CD4-positive, alpha-beta T cell treated with Interleukin-2 at 100 ng/mL for 4 hours (primary cell): ENCODE data around the gene DIDO1.
A peak's percentile ranks its signal among the peaks of the same experiment; 100 is the strongest.
"Not testable (repeated sequence)": the region's sequence is repeated elsewhere in the genome, so short reads cannot be mapped to it uniquely, and the experiment has no call there.

Experiments used
- DNase-seq: peaks from one replicate; pipeline ENCODE4 v3.0.0-alpha.2; 2020; ENCODE audit warnings: low spot score

The DIDO1 gene

GRCh38 chr20:62878244-62879038, 47.9 kb downstream of the DIDO1 start:
- DNase-seq: no peak

DNA sequence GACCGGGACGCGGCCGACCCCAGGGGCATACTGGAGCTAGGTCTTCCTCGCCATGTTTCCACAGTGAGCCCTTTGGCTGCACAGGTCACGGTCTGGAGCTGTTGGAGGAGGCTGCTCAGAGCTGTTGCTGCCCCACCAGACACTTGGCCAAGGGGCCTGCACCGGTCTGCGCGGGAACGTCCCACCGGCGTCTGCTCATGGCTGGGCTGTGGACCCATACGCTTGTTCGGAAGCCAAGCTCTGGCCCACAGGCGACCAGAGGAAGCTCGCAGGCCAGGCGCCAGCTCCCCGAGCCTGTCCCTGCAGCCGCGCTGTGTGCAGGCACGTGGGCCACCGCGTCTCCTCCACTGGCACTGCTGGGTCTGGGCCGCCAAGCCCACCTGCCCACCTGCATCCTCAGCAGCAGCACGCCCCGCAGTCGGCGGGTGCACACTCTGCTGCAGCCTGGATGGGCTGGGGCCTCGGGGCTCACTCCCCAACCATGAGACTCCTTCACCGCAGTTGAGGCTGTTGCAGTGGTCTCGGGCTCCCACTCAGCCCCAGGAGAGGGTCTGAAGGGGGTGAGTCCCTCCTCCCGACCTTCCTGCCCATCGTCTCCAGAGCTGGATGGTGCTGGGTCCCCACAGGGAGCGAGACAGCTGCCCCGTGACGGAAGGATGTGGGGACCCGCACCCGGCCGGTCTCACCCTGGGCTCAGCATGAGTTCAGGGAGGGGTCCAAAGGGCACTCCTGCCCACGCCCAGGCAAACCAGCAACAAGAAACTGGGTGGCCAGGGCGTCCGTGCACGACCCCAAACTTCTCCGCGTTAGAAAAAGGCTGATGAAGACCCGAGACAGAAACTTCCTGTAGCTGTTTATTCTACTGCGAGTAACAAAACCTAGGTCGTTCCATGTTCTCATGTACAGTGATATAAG, 49.1 kb downstream of the DIDO1 start:
- DNase-seq: no peak

- no peak for DNase-seq
Measured at GRCh38 chr20:62876501-62876901, 49.8 kb downstream of the DIDO1 start.

DNA sequence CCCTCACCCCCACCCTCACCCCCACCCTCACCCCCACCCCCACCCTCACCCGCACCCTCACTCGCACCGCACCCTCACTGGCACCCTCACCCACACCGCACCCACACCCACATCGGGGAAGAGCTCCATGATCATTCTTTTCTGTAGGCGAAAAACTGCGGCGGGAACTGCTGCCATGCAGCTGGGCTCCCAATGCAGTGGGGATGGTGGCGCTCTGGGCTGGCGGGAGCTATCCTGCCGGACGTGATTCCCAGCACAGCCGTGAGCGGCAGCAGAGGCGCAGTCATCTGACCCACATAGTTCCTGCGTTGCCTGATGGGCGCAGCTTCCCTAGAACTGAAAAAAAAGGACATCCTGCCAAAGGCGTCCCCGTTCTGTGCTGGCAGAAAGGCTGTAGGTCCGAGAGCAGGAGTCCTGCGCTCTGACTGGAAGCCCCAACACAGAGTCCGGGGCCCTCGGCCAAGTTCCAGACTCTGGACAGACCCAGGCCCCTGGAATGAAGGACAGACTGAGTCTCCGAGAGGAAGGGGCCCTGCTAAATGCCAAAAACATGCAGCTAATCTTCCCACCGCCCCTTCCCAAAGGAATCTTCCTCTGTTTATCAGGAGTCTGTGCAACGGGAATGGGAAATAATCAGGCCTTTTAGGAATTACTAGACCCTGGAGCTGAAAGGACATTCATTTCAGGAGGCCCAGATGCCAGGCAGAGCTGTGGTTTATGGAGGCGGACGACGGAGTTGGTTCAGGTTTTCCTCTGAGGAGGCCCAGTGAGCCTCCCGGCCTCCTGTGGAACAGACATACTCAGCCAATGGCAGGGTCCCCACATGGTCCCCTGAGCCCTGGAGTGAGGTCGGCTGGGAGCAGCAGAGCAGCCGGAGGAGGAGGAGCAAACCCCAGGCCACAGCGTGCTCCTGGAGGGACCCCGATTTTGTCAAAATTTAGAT, 50.6 kb downstream of the DIDO1 start:
- DNase-seq: no peak

DNA sequence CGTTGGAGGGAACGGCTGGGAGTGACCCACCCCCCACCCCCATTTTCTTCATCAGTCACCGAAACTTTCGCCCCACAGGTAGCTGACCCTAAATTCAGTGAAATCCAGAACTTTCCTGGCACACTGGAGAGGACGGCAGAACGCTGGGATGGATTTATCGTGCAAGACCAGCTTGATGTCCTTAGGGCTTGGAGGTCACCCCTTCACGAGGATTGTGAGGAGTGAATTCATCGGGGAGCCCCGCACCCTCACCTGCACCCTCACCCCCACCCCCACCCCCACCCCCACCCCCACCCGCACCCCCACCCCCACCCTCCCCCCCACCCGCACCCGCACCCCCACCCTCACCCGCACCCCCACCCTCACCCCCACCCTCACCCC, 51.4 kb downstream of the DIDO1 start:
- no peak for DNase-seq

GRCh38 chr20:62873681-62874031, 52.6 kb downstream of the DIDO1 start:
- peak; percentile 36 for DNase-seq

DNA sequence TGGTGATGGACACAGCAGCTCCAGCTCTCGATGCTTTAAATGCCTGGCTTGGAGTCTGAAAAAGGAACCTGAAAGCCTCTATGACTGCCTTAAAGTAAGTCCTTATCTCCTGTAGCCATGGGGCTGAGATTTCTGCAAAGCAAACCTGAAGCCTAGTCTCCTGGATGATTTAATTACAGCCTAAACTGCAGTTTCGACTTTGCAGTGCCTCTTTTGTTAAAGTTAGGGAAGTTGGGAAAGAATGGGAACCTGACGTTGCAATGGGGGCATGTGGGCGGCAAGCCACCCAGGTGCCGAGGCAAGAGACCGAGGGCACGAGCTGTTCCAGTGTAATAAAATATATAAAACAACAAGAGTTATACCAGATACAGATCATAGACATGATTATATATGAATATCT, 53.0 kb downstream of the DIDO1 start:
- DNase-seq: no peak

DNA sequence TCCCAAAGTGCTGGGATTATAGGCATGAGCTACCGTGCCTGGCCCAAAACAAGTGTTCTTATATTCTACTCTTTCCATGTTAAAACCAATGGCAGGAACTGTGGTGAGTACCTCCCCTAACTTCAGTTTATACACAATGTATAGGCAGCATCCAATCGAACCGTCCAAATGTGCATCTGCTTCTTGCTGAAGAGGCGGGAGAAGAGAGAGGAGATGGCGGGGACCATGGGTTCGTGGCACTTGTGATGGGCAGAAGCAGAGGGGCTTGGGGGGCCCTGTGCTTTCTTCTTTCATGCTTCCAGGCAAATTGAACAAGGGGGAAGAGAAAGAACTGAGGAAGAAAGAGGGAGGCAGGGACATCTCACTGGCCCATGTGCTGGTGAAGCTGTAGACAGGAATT, 53.4 kb downstream of the DIDO1 start:
- no peak for DNase-seq

DNA sequence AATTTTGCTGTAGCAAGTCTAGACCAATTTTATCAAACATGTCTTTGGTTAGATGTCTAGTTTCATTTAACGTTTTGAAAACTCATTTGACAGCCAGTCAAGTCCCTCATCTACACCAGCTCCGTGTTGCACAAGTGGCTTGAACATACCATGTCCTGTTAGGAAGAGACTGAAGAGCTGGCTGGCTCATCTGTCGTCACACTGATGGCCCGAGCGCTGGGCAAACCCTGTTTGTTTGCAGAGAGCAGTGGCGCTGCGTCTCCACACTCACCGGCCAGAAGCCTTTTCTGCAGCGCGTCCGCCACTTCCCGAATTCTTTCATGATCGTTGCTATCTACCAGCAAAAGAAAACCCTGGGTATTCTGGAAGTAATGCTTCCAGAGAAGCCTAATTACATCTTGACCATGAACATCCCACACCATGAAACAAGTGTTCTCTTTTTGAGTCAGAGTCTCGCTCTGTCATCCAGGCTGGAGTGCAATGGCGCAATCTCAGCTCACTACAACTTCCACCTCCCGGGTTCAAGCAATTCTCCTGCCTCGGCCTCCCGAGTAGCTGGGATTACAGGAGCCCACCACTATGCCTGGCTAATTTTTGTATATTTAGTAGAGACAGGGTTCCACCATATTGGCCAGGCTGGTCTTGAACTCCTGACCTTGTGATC, 54.0 kb downstream of the DIDO1 start:
- DNase-seq: no peak

DNA sequence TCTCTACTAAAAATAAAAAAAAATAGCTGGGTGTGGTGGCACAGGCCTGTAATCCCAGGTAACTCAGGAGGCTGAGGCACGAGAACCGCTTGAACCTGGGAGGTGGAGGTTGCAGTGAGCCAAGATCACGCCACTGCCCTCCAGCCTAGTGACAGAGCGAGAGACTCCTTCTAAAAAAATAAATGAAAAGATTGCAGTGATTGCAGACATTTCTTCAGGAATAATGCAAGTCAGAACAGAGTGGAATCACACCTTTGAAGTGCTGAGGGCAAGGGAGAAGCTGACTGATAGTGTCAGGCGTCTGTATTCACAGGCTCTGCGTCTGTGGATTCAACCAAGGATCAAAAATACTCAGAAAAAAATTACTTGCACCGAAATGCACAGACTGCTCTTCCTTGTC, 62.1 kb downstream of the DIDO1 start:
- DNase-seq: no peak

- DNase-seq: peak; percentile 91
Measured at GRCh38 chr20:62861726-62862336, 64.5 kb downstream of the DIDO1 start, which contains the start of gene TCFL5. Gene TCFL5 (minus strand): TSS chr20:62861822. CDS start chr20:62861670, 152 bp downstream.

- peak; percentile 29 for DNase-seq
Measured at GRCh38 chr20:62860924-62861691, 65.2 kb downstream of the DIDO1 start.

GRCh38 chr20:62860391-62860923, 65.8 kb downstream of the DIDO1 start:
- no peak for DNase-seq

DNA sequence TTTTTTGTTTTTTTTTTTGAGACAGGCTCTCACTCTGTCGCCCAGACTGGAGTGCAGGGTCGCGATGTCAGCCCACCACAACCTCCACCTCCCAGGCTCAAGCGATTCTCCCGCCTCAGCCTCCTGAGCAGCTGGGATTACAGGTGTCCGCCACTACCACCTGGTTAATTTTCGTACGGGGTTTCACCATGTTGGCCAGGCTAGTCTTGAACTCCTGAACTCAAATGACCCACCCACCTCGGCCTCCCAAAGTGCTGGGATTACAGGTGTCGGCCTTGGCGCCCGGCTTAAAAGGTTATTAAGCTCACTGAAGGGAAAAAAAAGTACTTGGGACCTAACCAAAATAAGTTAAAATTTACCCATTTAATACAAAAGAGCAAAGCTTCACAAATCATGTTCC, 66.6 kb downstream of the DIDO1 start:
- no peak for DNase-seq

GRCh38 chr20:62858058-62858830, 68.1 kb downstream of the DIDO1 start:
- DNase-seq: no peak

- no peak for DNase-seq
Measured at GRCh38 chr20:62856931-62857619, 69.2 kb downstream of the DIDO1 start.

DNA sequence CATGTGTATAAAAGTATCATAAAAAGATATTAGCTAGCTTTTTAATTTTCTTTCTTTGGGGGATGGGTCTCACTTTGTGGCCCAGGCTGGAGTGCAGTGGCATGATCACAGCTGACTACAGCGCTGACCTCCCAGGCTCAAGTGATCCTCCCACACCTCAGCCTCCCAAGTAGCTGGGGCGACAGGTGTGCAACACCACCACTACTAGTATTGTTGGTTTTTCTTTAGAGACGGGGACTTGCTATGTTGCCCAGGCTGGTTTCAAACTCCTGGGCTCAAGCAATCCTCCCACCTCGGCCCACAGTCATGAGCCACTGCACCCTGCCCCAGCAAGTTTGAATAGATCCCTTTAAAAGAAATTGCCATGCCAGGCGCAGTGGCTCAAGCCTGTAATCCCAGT, 71.2 kb downstream of the DIDO1 start:
- no peak for DNase-seq

GRCh38 chr20:62854121-62854520, 72.2 kb downstream of the DIDO1 start:
- no peak for DNase-seq

DNA sequence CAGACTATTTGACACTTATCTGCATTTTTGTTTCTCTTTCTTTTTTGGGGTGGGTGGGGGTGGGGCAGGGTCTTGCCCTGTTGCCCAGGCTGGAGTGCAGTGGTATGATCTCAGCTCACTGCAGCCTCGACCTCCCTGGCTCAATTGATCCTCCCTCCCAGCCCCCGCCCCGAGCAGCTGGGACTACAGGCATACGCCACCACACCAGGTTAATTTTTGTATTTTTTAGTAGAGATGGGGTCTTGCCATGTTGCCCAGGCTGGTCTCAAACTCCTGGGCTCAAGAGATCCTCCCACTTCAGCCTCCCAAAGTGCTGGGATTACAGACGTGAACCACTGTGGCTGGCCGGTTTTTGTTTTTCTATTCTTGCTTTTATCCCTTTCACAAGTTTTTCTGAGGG, 73.0 kb downstream of the DIDO1 start:
- DNase-seq: not testable (repeated sequence)
